Peyer's patch (tissue), 4 donors: ENCODE measurements around the gene ATXN1. TPM values are rescaled to one million over a fixed set of nuclear protein-coding genes. Genes with fewer than 3 reads are reported as not detected.
A peak's percentile ranks its signal among the peaks of the same experiment; 100 is the strongest.

Source experiments
- DNase-seq, 3 donors: peaks; one replicate each; pipeline ENCODE4 v3.0.0-alpha.2; 2017 to 2019
- H3K27ac ChIP-seq, 4 donors: fragments of 200-600 bp; sonication (generic); one replicate each; pipeline ENCODE4 v1.5.1; 2016 to 2019
- H3K27me3 ChIP-seq, 2 donors: fragments of 200-600 bp; sonication (generic); one replicate each; pipeline ENCODE4 v1.5.1; 2019
- H3K36me3 ChIP-seq, 3 donors: fragments of 200-600 bp; sonication (generic); one replicate each; pipeline ENCODE4 v1.5.1; 2016 to 2019
- H3K4me1 ChIP-seq, 4 donors: fragments of 200-600 bp; sonication (generic); one replicate each; pipeline ENCODE4 v1.5.1; 2016 to 2019
- H3K4me3 ChIP-seq, 4 donors: fragments of 200-600 bp; sonication (generic); 1 replicate in 3 of 4; 2 replicates in 1 of 4; pipeline ENCODE4 v1.5.1; 2016 to 2019; ENCODE audit warnings: mild to moderate bottlenecking in 1 of 4
- H3K9me3 ChIP-seq, 4 donors: fragments of 200-600 bp; sonication (generic); one replicate each; pipeline ENCODE4 v1.5.1; 2016 to 2019; ENCODE audit warnings: mild to moderate bottlenecking in 1 of 4
- CTCF ChIP-seq, 6 experiments: fragments of 450-650 bp in 4 of 6; fragments of 200-600 bp in 2 of 6; sonication (generic) in 1 of 6; IDR thresholded peaks; one replicate each; pipeline ENCODE4 v1.5.1; 2017 to 2019; ENCODE audit warnings: antibody characterized with exemption in 6 of 6, mild to moderate bottlenecking in 3 of 6, moderate library complexity in 1 of 6
- POLR2A ChIP-seq, 2 donors: fragments of 450-650 bp; IDR thresholded peaks; one replicate each; pipeline ENCODE4 v1.5.1; 2017; ENCODE audit warnings: antibody characterized with exemption in 2 of 2, mild to moderate bottlenecking in 2 of 2, moderate library complexity in 2 of 2
- total RNA-seq, 4 donors: library from RNA; depleted of rRNA; stranded (reverse); fragments of >200 nt; gene quantifications; one replicate each; pipeline ENCODE4 v1.1.0, GENCODE V29; 2016

The ATXN1 gene
- total RNA-seq, 4 donors from 2014 or later = 34.7 to 48.5 (median 43.1) TPM

GRCh38 chr6:16362819-16363589 is 398.3 kb downstream of the ATXN1 start:
- Histone ChIP-seq H3K4me1 (peaks cover 0 to 10% (median 0%) of the 10 kb centered on the region in 4 donors), H3K36me3 (no peaks in the 10 kb centered on the region), H3K27me3 (no peaks in the 10 kb centered on the region), H3K27ac (no peak overlapping the region), H3K4me3 (no peak overlapping the region), H3K9me3 (no peaks in the 10 kb centered on the region)
- TF ChIP-seq POLR2A (IDR thresholded peaks at IDR 0.05) = no peak
- no peak for TF ChIP-seq CTCF (IDR thresholded peaks at IDR 0.05)
- DNase-seq = no peak

- Histone ChIP-seq H3K9me3 (no peaks in the 10 kb centered on the region), H3K4me3 (no peak overlapping the region), H3K36me3 (no peaks in the 10 kb centered on the region), H3K4me1 (peaks cover 0 to 10% (median 0%) of the 10 kb centered on the region in 4 donors), H3K27ac (no peak overlapping the region), H3K27me3 (no peaks in the 10 kb centered on the region)
- no peak for DNase-seq
- TF ChIP-seq CTCF (IDR thresholded peaks at IDR 0.05) = no peak
- no peak for TF ChIP-seq POLR2A (IDR thresholded peaks at IDR 0.05)
These were observed 399.0 kb downstream of the ATXN1 start for GRCh38 chr6:16362296-16362695.

GRCh38 chr6:16361861-16362260 is 399.4 kb downstream of the ATXN1 start:
- Histone ChIP-seq H3K4me1 (peaks cover 0 to 10% (median 0%) of the 10 kb centered on the region in 4 donors), H3K9me3 (no peaks in the 10 kb centered on the region), H3K27me3 (no peaks in the 10 kb centered on the region), H3K4me3 (no peak overlapping the region), H3K36me3 (no peaks in the 10 kb centered on the region), H3K27ac (no peak overlapping the region)
- TF ChIP-seq CTCF (IDR thresholded peaks at IDR 0.05) = no peak
- TF ChIP-seq POLR2A (IDR thresholded peaks at IDR 0.05) = no peak
- peak in 2 of 3 donors; percentile 59 to 60 for DNase-seq

GRCh38 chr6:16361121-16361520 is 400.1 kb downstream of the ATXN1 start:
- no peaks in the 10 kb centered on the region for H3K9me3 ChIP-seq
- DNase-seq = no peak
- H3K36me3 ChIP-seq = no peaks in the 10 kb centered on the region
- H3K27ac ChIP-seq = no peak overlapping the region
- no peak overlapping the region for H3K4me3 ChIP-seq
- no peak for TF ChIP-seq POLR2A (IDR thresholded peaks at IDR 0.05)
- no peak for TF ChIP-seq CTCF (IDR thresholded peaks at IDR 0.05)
- H3K27me3 ChIP-seq = no peaks in the 10 kb centered on the region
- peaks cover 0 to 10% (median 0%) of the 10 kb centered on the region in 4 donors for H3K4me1 ChIP-seq

GRCh38 chr6:16360365-16360764 is 400.9 kb downstream of the ATXN1 start:
- H3K4me1 ChIP-seq = peaks cover 0 to 10% (median 0%) of the 10 kb centered on the region in 4 donors
- no peaks in the 10 kb centered on the region for H3K36me3 ChIP-seq
- H3K27ac ChIP-seq = no peak overlapping the region
- H3K4me3 ChIP-seq = no peak overlapping the region
- TF ChIP-seq CTCF (IDR thresholded peaks at IDR 0.05) (no peak), POLR2A (IDR thresholded peaks at IDR 0.05) (no peak)
- DNase-seq = no peak
- no peaks in the 10 kb centered on the region for H3K9me3 ChIP-seq
- H3K27me3 ChIP-seq = no peaks in the 10 kb centered on the region
